Psoas muscle (tissue), 8 donors: ENCODE results near the gene TPST1. TPM values are rescaled to one million over a fixed set of nuclear protein-coding genes. Genes with fewer than 3 reads are reported as not detected.

ENCODE experiments used
- ATAC-seq, 4 donors: fragments of 200-7000 bp; cut with Tn5 transposase; one replicate each; pipeline ENCODE4 v1.9.1; 2020; ENCODE audit warnings: moderate library complexity in 3 of 4, mild to moderate bottlenecking in 2 of 4
- DNase-seq, 2 donors: peaks; one replicate each; pipeline ENCODE4 v3.0.0-alpha.2; 2020
- H3K27ac ChIP-seq: fragments of 200-600 bp; one replicate; pipeline ENCODE4 v1.8.0; 2022
- H3K27me3 ChIP-seq, 3 donors: fragments of 200-600 bp in 1 of 3; one replicate each; pipeline versions ENCODE4 v1.6.1 to v1.8.0; 2013 to 2022; ENCODE audit warnings: low read length in 2 of 3, mild to moderate bottlenecking in 2 of 3, moderate library complexity in 1 of 3; ENCODE audit not compliant: insufficient read depth in 3 of 3
- H3K36me3 ChIP-seq, 2 donors: fragments of 200-600 bp in 1 of 2; one replicate each; pipeline versions ENCODE4 v1.6.1 to v1.8.0; 2013 to 2022; ENCODE audit warnings: low read depth in 1 of 2, mild to moderate bottlenecking in 1 of 2, moderate library complexity in 1 of 2; ENCODE audit not compliant: insufficient read depth in 1 of 2
- H3K4me1 ChIP-seq: fragments of 200-600 bp; one replicate; pipeline ENCODE4 v1.8.0; 2022
- H3K4me3 ChIP-seq: fragments of 200-600 bp; one replicate; pipeline ENCODE4 v1.8.0; 2022; ENCODE audit warnings: mild to moderate bottlenecking
- H3K9me3 ChIP-seq: fragments of 200-600 bp; one replicate; pipeline ENCODE4 v1.8.0; 2022
- WGBS, 3 donors: extraction: QIAGEN DNeasy Blood & Tissue Kit; methylation state at CpG; one replicate each; pipeline versions ENCODE4 v1.1.6 to v1.1.7; 2013; 5-methylcytosine and 5-hydroxymethylcytosine counted together
- intact Hi-C, 2 donors: fragments of 100-400 bp; cut with DNase I; formaldehyde crosslinking; loops; one replicate each; pipeline versions ENCODE4 v1.11.0 to v1.14.2; 2022
- polyA plus RNA-seq, 3 donors: library from polyadenylated mRNA; stranded (reverse); fragments of 200-250 nt; gene quantifications; one replicate each; pipeline ENCODE4 v1.2.3, GENCODE V29; 2013
- total RNA-seq, 4 donors: library from RNA; stranded (reverse); fragmentation: NEBNext Ultra II Directional in 2 of 4; extraction: Animal tissue kit (Norgen Biotek cat#: 25700) in 2 of 4; gene quantifications; one replicate each; pipeline versions ENCODE4 v1.2.1 to v1.2.4, GENCODE V29; 2021 to 2023
- TF ChIP-seq, protein P1 (sequence below): fragments of 200-600 bp; IDR thresholded peaks from one replicate; pipeline ENCODE4 v1.8.0; 2022; ENCODE audit warnings: antibody characterized with exemption
- donor health status: healthy with polysubstance abuse.
- donor health status: DM: no; HTN: no; CAD: no; lungs with moderate emphysema.
- donor health status: Bipolar disorder and iron deficiency.
- donor health status: healthy.
- donor health status: DM: yes; HTN: yes; CAD: no.
- donor health status: DM: no; HTN: no; CAD: no.
- donor health status: DM: no; HTN: no; CAD: no.
- donor health status: DM: yes; HTN: yes; CAD: no.

Gene TPST1
- total and polyA plus RNA-seq, 7 donors, result 1.8 to 4.5 (median 2.8) TPM

DNA sequence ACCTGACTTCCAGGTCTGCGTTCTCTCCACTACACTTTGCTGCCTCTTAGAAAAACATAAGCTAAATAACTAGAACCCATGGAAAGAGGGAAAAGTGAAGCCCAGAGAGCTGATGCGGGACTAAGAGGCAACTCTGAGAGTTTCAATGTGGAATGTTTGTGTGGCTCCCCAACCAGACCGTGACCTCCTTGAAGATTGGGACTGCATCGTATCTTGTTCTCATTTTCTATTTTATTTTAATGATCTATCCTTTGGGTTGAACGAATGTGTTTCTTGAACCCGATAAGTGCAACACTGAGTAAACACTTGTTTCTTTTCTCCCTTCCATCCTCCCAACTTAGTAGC is 77.4 kb downstream of the TPST1 start:
- no peaks in the 10 kb centered on the region for H3K4me1 ChIP-seq
- intact Hi-C loops, result no loop called here
- ATAC-seq (no peak), DNase-seq (no peak)
- no peak overlapping the region for H3K27ac ChIP-seq
- TF ChIP-seq, protein P1, sequence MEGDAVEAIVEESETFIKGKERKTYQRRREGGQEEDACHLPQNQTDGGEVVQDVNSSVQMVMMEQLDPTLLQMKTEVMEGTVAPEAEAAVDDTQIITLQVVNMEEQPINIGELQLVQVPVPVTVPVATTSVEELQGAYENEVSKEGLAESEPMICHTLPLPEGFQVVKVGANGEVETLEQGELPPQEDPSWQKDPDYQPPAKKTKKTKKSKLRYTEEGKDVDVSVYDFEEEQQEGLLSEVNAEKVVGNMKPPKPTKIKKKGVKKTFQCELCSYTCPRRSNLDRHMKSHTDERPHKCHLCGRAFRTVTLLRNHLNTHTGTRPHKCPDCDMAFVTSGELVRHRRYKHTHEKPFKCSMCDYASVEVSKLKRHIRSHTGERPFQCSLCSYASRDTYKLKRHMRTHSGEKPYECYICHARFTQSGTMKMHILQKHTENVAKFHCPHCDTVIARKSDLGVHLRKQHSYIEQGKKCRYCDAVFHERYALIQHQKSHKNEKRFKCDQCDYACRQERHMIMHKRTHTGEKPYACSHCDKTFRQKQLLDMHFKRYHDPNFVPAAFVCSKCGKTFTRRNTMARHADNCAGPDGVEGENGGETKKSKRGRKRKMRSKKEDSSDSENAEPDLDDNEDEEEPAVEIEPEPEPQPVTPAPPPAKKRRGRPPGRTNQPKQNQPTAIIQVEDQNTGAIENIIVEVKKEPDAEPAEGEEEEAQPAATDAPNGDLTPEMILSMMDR, result no peak
- H3K27me3 ChIP-seq, result no peaks in the 10 kb centered on the region
- 76 to 92% (median 84%) methylated on average over 6 of the region's 6 CpGs for WGBS, 3 donors
- H3K9me3 ChIP-seq, result no peaks in the 10 kb centered on the region
- H3K36me3 ChIP-seq, result no peaks in the 10 kb centered on the region
- H3K4me3 ChIP-seq, result no peak overlapping the region

DNA sequence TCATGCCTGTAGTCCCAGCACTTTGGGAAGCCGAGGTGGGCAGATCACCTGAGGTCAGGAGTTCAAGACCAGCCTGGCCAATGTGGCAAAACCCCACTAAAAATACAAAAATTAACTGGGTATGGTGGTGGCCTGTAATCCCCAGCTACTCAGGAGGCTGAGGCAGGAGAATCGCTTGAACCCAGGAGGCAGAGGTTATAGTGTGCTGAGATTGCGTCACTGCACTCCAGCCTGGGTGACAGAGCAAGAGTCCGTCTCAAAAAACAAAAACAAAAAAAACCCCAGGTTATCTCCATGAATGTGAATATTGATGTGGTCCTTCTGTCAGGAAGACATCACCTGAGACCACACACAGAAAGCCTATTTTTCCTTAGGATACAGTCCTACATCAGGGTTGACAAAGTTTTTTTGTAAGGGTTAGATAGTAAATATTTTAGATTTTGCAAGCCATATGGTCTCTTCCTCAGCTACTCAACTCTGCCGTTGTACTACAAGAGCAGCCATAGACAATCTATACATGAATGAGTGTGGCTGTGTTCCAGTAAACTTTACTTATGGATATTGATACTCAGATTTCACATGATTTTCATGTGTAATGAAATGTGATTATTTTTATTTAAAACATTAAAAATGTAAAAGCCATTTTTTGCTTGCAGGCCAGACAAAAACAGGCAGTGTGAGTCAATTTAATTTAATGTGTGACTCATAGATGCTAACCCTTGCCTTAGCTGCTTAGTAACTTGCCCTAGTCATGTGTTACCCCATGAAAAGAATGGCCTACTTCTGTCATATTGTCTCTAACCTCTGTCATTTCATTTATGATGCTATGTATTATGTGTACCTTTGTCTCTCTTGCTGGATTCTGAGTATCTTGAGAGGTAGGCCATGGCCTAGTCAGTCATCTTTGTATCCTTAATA is 78.1 kb downstream of the TPST1 start:
- H3K4me1 ChIP-seq, result no peaks in the 10 kb centered on the region
- WGBS, 3 donors, result 91 to 94% (median 92%) methylated on average over 5 of the region's 5 CpGs

DNA sequence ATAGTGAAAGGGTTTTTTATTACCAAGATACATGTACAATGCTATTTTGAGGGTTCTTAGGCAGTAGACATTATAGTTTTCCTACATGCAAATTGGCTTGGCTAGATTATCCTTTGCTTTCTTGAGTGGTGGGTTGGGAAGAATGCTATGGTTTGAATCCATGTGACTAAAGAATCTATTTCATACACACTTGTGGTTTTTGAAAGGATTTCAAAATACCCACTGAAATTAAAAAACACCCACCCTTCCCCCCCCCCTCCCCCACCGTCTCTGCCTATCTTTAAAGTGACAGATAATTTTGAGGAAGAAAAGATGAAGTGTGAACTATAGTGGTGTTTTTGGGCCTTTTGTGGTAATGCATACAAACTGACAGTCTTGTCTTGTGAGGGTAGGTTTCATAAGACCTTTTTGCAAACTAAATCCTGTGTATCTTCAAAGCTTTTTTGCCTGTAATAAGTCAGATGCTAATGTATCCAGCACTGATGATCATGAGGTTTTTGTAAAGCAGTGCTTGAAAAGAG is 90.9 kb downstream of the TPST1 start:
- H3K36me3 ChIP-seq, result no peaks in the 10 kb centered on the region
- H3K27me3 ChIP-seq, result no peaks in the 10 kb centered on the region
- intact Hi-C loops, result no loop called here
- H3K27ac ChIP-seq, result no peak overlapping the region
- ATAC-seq (no peak), DNase-seq (no peak)
- TF ChIP-seq, protein P1, result no peak
- H3K4me1 ChIP-seq, result no peaks in the 10 kb centered on the region
- H3K4me3 ChIP-seq, result no peak overlapping the region
- 64 to 90% (median 74%) methylated on average over 1 of the region's 1 CpG for WGBS, 3 donors
- peaks cover 17% of the 10 kb centered on the region for H3K9me3 ChIP-seq

More for the DNA sequence above, 78.1 kb downstream of the TPST1 start:
- Histone ChIP-seq H3K27me3 (no peaks in the 10 kb centered on the region), H3K27ac (no peak overlapping the region), H3K36me3 (no peaks in the 10 kb centered on the region), H3K9me3 (no peaks in the 10 kb centered on the region), H3K4me3 (no peak overlapping the region)
- intact Hi-C loops, result no loop called here
- DNase-seq, result no peak
- no peak for ATAC-seq
- TF ChIP-seq, protein P1, result no peak

DNA sequence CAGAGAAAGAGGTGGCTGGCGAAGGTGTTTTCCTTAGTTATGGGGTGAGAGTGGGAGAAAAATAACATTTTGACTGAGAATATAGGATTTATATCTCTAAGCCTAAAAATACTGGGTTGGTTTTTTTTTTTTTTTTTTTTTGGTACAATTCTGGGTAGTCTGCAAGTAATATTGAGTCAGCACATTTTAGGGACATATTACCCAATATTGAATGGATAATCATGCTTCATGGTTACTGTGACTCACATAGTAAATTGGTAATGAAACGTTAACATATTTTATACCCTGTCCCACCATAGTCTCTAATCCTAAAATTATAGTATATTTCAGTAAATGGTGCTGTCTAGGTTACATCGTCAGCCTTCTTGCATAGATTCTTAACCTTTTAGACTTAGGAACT is 91.4 kb downstream of the TPST1 start:
- H3K27ac ChIP-seq, result no peak overlapping the region
- no peaks in the 10 kb centered on the region for H3K36me3 ChIP-seq
- DNase-seq (no peak), ATAC-seq (no peak)
- intact Hi-C loops, result no loop called here
- peaks cover 17% of the 10 kb centered on the region for H3K9me3 ChIP-seq
- H3K27me3 ChIP-seq, result no peaks in the 10 kb centered on the region
- TF ChIP-seq, protein P1, result no peak
- no peak overlapping the region for H3K4me3 ChIP-seq
- no peaks in the 10 kb centered on the region for H3K4me1 ChIP-seq
- WGBS, 3 donors, result 86 to 92% (median 89%) methylated on average over 3 of the region's 3 CpGs
